Activated B cell treated with CpG ODN at 0.5 μM for 24 hours (primary cell): Measurements from ENCODE around the gene ALG8. TPM values are rescaled to one million over a fixed set of nuclear protein-coding genes. Genes with fewer than 3 reads are reported as not detected.

Experiments used
- ATAC-seq: fragments of 200-7000 bp; cut with Tn5 transposase; one replicate; pipeline ENCODE4 v1.10.0; 2021; ENCODE audit warnings: low read depth, mild to moderate bottlenecking, moderate library complexity
- CTCF ChIA-PET: fragments of 350-600 bp; sonication (Branson Sonifier 250); formaldehyde crosslinking; loops from one replicate; lab custom pipeline; 2021; ENCODE audit warnings: antibody characterized with exemption; lab: Charles Lee
- POLR2A ChIA-PET: fragments of 350-600 bp; sonication (Branson Sonifier 250); formaldehyde crosslinking; loops from one replicate; lab custom pipeline; 2021; ENCODE audit warnings: antibody characterized with exemption; lab: Charles Lee
- DNase-seq: peaks from one replicate; pipeline ENCODE4 v3.0.0; 2022
- H3K27ac Mint-ChIP-seq: one replicate; pipeline ENCODE4 v1.8.0; 2020; ENCODE audit warnings: mixed read lengths
- H3K27me3 Mint-ChIP-seq: one replicate; pipeline ENCODE4 v1.8.0; 2021; ENCODE audit warnings: mixed read lengths
- H3K36me3 Mint-ChIP-seq: one replicate; pipeline ENCODE4 v1.8.0; 2021; ENCODE audit warnings: low read depth, mixed read lengths
- H3K4me1 Mint-ChIP-seq: one replicate; pipeline ENCODE4 v1.8.0; 2021; ENCODE audit warnings: mixed read lengths
- H3K4me3 Mint-ChIP-seq: one replicate; pipeline ENCODE4 v1.8.0; 2020; ENCODE audit warnings: mild to moderate bottlenecking, mixed read lengths
- H3K9me3 Mint-ChIP-seq: one replicate; pipeline ENCODE4 v1.8.0; 2020; ENCODE audit warnings: mixed read lengths
- CTCF ChIP-seq: fragments of 200-600 bp; IDR thresholded peaks from one replicate; pipeline ENCODE4 v1.8.0; 2022; ENCODE audit warnings: antibody characterized with exemption, mild to moderate bottlenecking
- intact Hi-C: fragments of 100-400 bp; cut with micrococcal nuclease; formaldehyde crosslinking; loops from one replicate; pipeline ENCODE4 v1.15.1; 2024
- total RNA-seq: library from RNA; stranded (reverse); gene quantifications from 2 replicates; pipeline ENCODE4 v1.2.3, GENCODE V29; 2022

The ALG8 gene
- total RNA-seq, 1 donor from 2014 or later = 46.0 TPM

- ChIA-PET POLR2A (interaction anchor here (1.1 kb wide), 1 partner anchor 26 kb away, joined by 3 read pairs; no protein-coding TSS in a partner anchor), CTCF (no interaction called here)
- intact Hi-C loops = no loop called here
- Mint-ChIP-seq H3K27me3 (no peaks in the 10 kb centered on the region), H3K4me3 (no peak overlapping the region), H3K36me3 (peaks cover 60% of the 10 kb centered on the region), H3K27ac (no peak overlapping the region), H3K9me3 (no peaks in the 10 kb centered on the region), H3K4me1 (peaks cover 6% of the 10 kb centered on the region)
- ATAC-seq = no peak
- TF ChIP-seq CTCF = no peak
- no peak for DNase-seq
These were observed 26.7 kb downstream of the ALG8 start for GRCh38 chr11:78112582-78113275.

GRCh38 chr11:78111298-78111697 is 28.1 kb downstream of the ALG8 start:
- POLR2A ChIA-PET = no interaction called here
- no peak for TF ChIP-seq CTCF
- no peaks in the 10 kb centered on the region for H3K27me3 Mint-ChIP-seq
- intact Hi-C loops = no loop called here
- H3K36me3 Mint-ChIP-seq = peaks cover 57% of the 10 kb centered on the region
- DNase-seq (no peak), ATAC-seq (no peak)
- H3K9me3 Mint-ChIP-seq = no peaks in the 10 kb centered on the region
- CTCF ChIA-PET = no interaction called here
- H3K4me1 Mint-ChIP-seq = peaks cover 6% of the 10 kb centered on the region
- H3K4me3 Mint-ChIP-seq = no peak overlapping the region
- no peak overlapping the region for H3K27ac Mint-ChIP-seq

GRCh38 chr11:78110830-78111229 is 28.6 kb downstream of the ALG8 start:
- intact Hi-C loops = no loop called here
- H3K4me1 Mint-ChIP-seq = peaks cover 6% of the 10 kb centered on the region
- ChIA-PET POLR2A (no interaction called here), CTCF (interaction anchor here (0.9 kb wide), 1 partner anchor 65 kb away, joined by 3 read pairs; no protein-coding TSS in a partner anchor)
- no peak overlapping the region for H3K4me3 Mint-ChIP-seq
- no peaks in the 10 kb centered on the region for H3K9me3 Mint-ChIP-seq
- ATAC-seq (no peak), DNase-seq (no peak)
- H3K27ac Mint-ChIP-seq = no peak overlapping the region
- TF ChIP-seq CTCF = no peak
- H3K36me3 Mint-ChIP-seq = peaks cover 59% of the 10 kb centered on the region
- no peaks in the 10 kb centered on the region for H3K27me3 Mint-ChIP-seq

- Mint-ChIP-seq H3K4me1 (peaks cover 6% of the 10 kb centered on the region), H3K9me3 (no peaks in the 10 kb centered on the region), H3K4me3 (no peak overlapping the region), H3K36me3 (peaks cover 59% of the 10 kb centered on the region), H3K27ac (no peak overlapping the region), H3K27me3 (no peaks in the 10 kb centered on the region)
- intact Hi-C loops = no loop called here
- no peak for TF ChIP-seq CTCF
- DNase-seq (no peak), ATAC-seq (no peak)
- ChIA-PET CTCF (interaction anchor here (0.9 kb wide), 1 partner anchor 64 kb away, joined by 3 read pairs; no protein-coding TSS in a partner anchor), POLR2A (no interaction called here)
These were observed 29.1 kb downstream of the ALG8 start for GRCh38 chr11:78110351-78110750.

- CTCF ChIA-PET = no interaction called here
- peaks cover 65% of the 10 kb centered on the region for H3K36me3 Mint-ChIP-seq
- POLR2A ChIA-PET = no interaction called here
- intact Hi-C loops = no loop called here
- TF ChIP-seq CTCF = no peak
- H3K4me3 Mint-ChIP-seq = no peak overlapping the region
- H3K27ac Mint-ChIP-seq = no peak overlapping the region
- H3K27me3 Mint-ChIP-seq = no peaks in the 10 kb centered on the region
- peaks cover 6% of the 10 kb centered on the region for H3K4me1 Mint-ChIP-seq
- ATAC-seq (no peak), DNase-seq (no peak)
- H3K9me3 Mint-ChIP-seq = no peaks in the 10 kb centered on the region
These were observed 30.1 kb downstream of the ALG8 start for GRCh38 chr11:78109081-78110015.
